GOT3 (cell line): ENCODE results near the gene TRIM29.

Source experiments
- DNase-seq: peaks from one replicate; lab custom pipeline; 2025; ENCODE audit warnings: mixed read lengths; lab: John Stamatoyannopoulos, UW

TRIM29 gene

DNA sequence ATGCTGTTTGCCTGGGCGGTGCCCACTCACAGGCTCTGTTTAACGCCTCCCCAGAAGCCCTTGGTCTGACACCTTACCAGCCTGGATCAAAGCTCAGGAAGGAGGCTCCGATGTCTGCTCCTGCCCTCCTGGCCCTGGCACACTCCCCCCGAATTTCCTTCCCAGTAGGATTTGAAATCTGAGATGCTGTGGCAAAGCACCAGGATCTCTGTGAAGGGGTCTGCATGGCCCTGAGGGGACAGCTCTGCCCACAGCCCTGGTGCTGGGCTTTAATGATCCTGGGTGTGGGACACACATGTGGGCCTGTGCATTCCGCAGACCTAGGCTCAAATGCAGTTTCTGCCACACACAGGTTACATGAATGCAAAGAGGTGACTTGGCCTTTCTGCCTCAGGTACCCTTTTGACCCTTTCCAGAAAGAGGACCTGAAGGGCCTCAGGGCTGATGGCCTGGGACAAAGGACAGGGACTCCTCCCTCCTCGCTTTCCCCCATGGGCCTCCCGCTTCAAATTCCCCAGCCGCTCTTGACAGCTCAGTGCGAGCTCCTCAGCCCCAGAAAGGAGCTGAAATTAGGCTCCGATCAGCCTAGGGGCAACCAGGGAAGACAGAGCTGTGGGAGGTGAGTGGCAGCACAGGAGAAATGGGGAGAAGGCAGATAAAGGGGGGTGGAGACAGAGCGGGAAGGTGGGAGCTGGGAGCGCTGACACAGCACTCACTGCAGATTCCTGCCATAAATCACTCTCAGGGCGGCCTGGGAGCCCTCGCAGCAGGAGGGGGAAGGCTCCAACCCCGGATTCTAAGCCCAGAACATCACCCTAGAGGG lies 41.3 kb downstream of the TRIM29 start:
- DNase-seq: no peak

- no peak for DNase-seq
Measured at GRCh38 chr11:120095516-120095915, 42.4 kb downstream of the TRIM29 start.

GRCh38 chr11:120091701-120092100 lies 46.2 kb downstream of the TRIM29 start:
- no peak for DNase-seq

DNA sequence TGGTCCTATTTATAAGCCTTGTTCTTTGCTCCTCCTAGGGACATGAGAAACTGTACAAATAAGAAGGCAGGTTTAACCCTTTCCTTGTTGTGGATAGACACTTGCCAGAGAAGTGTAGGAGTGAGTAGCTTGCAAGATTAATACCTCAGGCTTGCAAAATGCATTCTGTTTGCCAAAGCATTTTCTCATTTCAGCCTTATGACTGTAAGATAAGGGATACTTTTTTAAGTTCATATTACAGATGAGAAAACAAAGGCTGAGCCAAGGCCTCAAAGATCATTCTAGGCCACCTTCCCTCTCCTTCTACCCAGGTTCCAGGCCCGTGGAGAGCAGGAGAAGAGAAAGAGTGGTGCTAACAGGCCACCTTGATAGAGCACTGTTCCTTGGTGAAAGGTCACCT lies 46.8 kb downstream of the TRIM29 start:
- no peak for DNase-seq

DNA sequence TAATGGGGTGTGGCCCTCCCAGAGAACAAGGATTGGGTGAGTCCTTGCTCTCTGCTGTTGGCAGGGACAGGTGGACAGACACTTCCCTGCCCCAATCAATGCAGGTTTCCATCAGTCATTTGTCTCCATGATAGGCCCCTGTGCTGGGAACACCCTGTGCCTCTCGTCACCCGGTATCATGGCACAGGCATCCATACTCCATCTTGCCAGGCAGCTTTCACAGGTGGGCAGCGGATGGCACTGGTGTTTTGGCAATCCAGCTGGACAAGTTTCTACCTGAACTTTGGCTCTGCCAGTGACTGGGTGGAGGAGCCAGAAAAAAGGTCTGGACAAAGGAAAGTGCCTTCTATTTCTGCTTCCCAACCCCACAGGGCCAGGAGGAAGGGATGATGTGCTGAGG lies 47.5 kb downstream of the TRIM29 start:
- no peak for DNase-seq

DNA sequence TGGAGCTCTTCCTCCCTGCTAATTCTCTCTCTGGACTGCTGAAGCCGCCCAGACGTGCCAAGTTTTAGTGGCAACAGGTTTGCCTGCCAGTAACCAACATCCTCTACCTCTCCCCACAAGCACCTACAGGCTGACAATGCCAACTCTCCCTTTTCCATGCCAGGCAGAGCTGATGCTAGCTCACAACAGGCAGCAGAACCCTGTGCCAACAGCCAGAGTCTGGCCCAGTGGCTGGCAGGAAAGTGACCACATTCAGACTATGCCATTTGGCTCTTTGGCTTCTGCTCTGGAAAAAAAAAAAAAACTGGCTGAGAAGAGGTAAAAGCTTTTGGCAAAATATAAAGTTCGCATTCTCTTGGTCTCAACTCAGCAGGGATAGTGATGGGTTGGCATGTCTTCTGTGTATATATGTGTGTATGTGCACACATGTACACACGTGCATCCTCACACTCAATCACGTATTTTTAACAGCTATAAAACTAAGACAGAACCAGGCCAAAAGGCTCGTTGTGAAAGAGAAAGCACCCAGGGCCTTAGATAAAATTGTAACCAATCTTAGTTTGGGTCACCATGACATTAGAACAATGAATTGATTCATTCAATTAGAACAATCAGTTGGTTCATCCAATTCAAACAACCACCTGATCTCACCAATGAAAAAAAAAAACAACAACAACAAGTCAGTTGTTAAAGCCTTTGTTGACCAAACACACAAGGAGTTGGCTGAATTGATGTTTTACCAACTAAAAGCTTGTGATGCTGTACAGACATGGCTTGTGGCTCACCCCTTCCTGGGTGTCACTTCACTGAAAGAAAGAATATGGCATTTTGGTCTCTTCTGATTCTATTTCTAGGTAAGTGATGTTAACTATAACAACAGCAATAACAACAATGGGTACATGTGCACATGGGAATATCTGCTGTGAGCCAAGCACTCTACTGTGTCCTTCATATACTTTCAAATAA lies 48.6 kb downstream of the TRIM29 start:
- no peak for DNase-seq

- DNase-seq: no peak
Measured at GRCh38 chr11:120088056-120088455, 49.9 kb downstream of the TRIM29 start.

DNA sequence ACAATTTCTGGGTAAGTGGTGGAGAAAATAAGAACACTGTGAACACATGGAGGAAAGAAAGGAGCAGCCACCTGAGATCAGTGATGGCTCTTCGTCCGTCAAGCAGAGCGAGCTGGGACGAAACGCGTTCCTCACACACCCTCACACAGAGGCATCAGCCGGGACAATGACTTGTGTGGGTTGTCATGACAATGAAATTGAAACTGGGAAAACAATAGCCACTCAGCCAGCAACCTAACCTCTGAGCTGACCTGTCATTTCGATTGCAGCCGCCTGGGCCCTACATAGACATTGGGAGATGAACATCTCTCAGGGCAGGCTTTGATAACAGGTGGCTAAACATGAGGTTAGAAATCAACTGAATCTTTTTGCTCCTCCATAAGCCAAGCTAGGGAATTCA lies 51.3 kb downstream of the TRIM29 start:
- DNase-seq: no peak

DNA sequence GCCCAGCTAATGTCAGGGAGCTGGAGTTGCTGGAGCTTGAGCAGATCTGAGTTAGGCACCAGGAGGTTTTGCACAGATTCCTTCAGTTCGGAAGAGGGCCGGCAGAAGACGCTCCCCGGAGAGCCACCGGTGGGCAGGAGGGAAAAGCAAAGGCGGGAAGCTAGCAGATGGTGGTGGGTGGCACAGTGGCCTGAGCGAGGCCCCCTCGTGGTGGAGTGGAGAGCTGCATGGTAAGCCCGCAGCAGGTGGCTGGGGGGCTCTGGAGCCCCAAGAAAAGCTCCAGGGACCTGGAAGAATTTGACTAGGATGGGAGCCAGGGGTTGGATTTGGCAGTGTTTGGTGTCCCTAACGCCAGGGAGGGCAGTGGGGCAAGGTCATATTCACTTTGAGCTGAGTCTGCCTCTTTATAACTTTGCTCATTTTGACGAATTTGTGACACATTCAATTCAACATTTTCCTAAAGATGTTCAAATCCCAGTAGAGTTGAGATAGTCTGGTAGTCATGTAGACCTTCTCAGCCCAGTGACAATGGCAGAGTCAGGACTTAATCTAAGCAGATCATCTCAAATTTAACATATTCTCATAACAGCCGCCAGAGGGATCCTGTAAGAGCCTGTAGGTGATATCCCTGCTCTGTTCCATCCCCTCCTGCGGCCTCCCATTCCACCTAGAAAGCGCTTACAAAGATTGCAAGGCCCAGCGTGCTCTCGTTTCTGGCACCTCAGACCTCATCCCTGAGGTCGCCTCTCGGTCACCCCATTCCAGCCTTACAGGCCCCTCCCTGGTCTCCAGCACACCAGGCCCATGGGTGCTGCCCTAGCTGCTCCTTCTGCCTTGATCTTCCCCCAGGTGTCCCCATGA lies 57.9 kb downstream of the TRIM29 start:
- DNase-seq: no peak

GRCh38 chr11:120078397-120078796 lies 59.5 kb downstream of the TRIM29 start:
- no peak for DNase-seq

- no peak for DNase-seq
Measured at GRCh38 chr11:120074076-120074475, 63.8 kb downstream of the TRIM29 start.

DNA sequence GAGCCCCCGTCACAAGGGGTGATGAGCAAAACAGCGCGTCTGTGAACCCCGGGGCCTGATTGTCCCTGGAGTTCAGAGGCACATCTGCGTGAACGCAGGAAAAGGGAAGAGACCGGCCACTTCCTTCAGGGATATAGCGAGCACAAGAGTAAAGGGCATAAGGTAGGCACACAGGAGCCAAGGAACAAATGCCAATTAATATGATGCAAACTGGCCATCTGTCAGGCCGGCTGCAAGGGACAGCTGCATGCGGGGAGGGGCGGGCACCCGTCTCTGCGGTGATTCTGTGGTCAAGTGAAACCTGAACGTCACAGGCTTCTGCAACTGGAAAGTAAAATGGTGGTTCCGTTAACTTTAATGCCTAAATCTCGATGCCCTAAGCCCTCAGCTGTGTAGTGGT lies 64.7 kb downstream of the TRIM29 start:
- no peak for DNase-seq

- no peak for DNase-seq
Measured at GRCh38 chr11:120068114-120068573, 69.8 kb downstream of the TRIM29 start.

GRCh38 chr11:120067438-120068113 lies 70.3 kb downstream of the TRIM29 start:
- DNase-seq: no peak

GRCh38 chr11:120066738-120067437 lies 71.0 kb downstream of the TRIM29 start:
- no peak for DNase-seq

- DNase-seq: no peak
Measured at GRCh38 chr11:120065876-120066275, 72.0 kb downstream of the TRIM29 start.

GRCh38 chr11:120065176-120065575 lies 72.7 kb downstream of the TRIM29 start:
- no peak for DNase-seq

- DNase-seq: no peak
Measured at GRCh38 chr11:120064341-120064740, 73.6 kb downstream of the TRIM29 start.

DNA sequence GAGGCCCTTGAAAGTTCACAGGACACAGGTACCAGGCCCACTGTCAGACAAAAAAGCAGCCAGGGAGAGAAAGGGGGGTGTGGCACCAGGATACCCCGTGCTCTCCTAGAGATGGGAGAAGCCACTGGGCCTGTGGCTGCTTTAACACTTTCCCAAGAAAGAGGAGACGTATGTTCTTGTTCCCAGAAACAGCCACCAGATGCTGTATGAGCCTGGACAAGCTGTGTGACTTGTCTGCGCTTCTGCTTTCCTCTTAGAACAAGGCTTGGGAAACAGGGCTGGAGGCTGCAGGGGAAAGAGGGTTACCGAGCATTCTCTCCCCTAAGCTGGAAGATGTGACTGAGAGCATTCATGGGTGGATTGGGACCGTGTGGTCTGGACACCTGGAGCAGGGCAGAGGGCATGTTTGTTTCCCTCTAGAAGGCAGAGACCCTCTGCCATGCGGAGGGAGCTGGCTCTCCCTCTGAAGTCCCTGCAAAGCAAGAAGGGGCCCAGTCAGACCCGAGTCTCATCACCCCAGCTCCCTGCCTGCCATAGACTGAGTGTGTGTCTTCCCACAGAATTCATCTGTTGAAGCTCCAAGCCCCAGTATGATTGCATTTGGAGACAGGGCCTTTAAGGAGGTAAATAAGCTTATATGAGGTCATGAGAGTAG lies 74.1 kb downstream of the TRIM29 start:
- DNase-seq: no peak

- DNase-seq: no peak
Measured at GRCh38 chr11:120062561-120062930, 75.4 kb downstream of the TRIM29 start.
